NCI-H2107 (cell line): ENCODE data around the gene HOXB9.

Experiments
- DNase-seq: peaks from one replicate; lab custom pipeline; 2025; lab: John Stamatoyannopoulos, UW

The HOXB9 gene

GRCh38 chr17:48626245-48627117, at the start of gene HOXB9:
TSS of gene HOXB9 (minus strand) at chr17:48626358. CDS start at chr17:48626269, 89 bp downstream.
- DNase-seq = no peak

GRCh38 chr17:48672340-48672739, 46.2 kb upstream of the HOXB9 start:
- DNase-seq = no peak

- peak; percentile 32 for DNase-seq
Measured at GRCh38 chr17:48671697-48672171, 45.6 kb upstream of the HOXB9 start.

GRCh38 chr17:48663134-48663924, 37.2 kb upstream of the HOXB9 start:
- DNase-seq = no peak

GRCh38 chr17:48655913-48656312, 29.8 kb upstream of the HOXB9 start:
- no peak for DNase-seq

GRCh38 chr17:48649741-48650140, 23.6 kb upstream of the HOXB9 start:
- DNase-seq = no peak

GRCh38 chr17:48647963-48648245, 21.7 kb upstream of the HOXB9 start:
- no peak for DNase-seq

- DNase-seq = no peak
Measured at GRCh38 chr17:48647103-48647962, 21.2 kb upstream of the HOXB9 start.

GRCh38 chr17:48646183-48647102, 20.3 kb upstream of the HOXB9 start:
- DNase-seq = no peak

GRCh38 chr17:48645639-48646182, 19.6 kb upstream of the HOXB9 start:
- no peak for DNase-seq

- DNase-seq = no peak
Measured at GRCh38 chr17:48644910-48645557, 18.9 kb upstream of the HOXB9 start.

GRCh38 chr17:48644159-48644558, 18.0 kb upstream of the HOXB9 start:
- no peak for DNase-seq

- no peak for DNase-seq
Measured at GRCh38 chr17:48643697-48644012, 17.5 kb upstream of the HOXB9 start.

GRCh38 chr17:48642843-48643696, 16.9 kb upstream of the HOXB9 start:
- no peak for DNase-seq

- no peak for DNase-seq
Measured at GRCh38 chr17:48642059-48642842, 16.1 kb upstream of the HOXB9 start.

- DNase-seq = no peak
Measured at GRCh38 chr17:48641541-48642058, 15.4 kb upstream of the HOXB9 start.

GRCh38 chr17:48640858-48641180, 14.7 kb upstream of the HOXB9 start:
- DNase-seq = no peak

- DNase-seq = no peak
Measured at GRCh38 chr17:48639982-48640857, 14.1 kb upstream of the HOXB9 start.
